Activated effector memory CD4-positive, alpha-beta T cell treated with anti-CD3 and anti-CD28 coated beads, Interleukin-2, amount 50 U/mL, for 16 hours (primary cell): ENCODE results near the gene DNAI1.

ENCODE experiments used
- DNase-seq: peaks from one replicate; pipeline ENCODE4 v3.0.0-alpha.2; 2020

Gene DNAI1

GRCh38 chr9:34546834-34547827 lies 88.5 kb downstream of the DNAI1 start:
- peak; percentile 77 for DNase-seq

- peak; percentile 71 for DNase-seq
Observed at GRCh38 chr9:34547960-34548611, 89.5 kb downstream of the DNAI1 start.

DNA sequence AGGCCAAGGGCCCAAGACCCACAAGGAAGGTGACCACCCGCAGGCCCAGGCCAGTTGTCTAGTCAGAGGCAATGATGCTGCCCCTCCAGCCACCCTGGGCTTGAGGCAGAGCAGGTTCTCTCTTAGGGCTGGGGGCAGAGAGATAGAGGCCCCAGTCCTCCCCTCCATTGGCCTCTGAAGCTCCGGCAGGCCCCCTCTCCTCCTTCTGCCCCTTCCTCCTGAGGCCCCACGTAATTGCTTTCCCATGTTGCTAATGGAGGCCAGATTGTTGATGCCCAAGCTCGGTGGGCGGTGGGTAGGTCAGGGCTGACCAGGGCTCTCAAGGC lies 90.8 kb downstream of the DNAI1 start:
- peak; percentile 59 for DNase-seq

GRCh38 chr9:34550016-34550680 lies 91.5 kb downstream of the DNAI1 start:
- DNase-seq, result peak; percentile 61

- DNase-seq, result peak; percentile 31
Observed at GRCh38 chr9:34550681-34551270, 92.2 kb downstream of the DNAI1 start.

DNA sequence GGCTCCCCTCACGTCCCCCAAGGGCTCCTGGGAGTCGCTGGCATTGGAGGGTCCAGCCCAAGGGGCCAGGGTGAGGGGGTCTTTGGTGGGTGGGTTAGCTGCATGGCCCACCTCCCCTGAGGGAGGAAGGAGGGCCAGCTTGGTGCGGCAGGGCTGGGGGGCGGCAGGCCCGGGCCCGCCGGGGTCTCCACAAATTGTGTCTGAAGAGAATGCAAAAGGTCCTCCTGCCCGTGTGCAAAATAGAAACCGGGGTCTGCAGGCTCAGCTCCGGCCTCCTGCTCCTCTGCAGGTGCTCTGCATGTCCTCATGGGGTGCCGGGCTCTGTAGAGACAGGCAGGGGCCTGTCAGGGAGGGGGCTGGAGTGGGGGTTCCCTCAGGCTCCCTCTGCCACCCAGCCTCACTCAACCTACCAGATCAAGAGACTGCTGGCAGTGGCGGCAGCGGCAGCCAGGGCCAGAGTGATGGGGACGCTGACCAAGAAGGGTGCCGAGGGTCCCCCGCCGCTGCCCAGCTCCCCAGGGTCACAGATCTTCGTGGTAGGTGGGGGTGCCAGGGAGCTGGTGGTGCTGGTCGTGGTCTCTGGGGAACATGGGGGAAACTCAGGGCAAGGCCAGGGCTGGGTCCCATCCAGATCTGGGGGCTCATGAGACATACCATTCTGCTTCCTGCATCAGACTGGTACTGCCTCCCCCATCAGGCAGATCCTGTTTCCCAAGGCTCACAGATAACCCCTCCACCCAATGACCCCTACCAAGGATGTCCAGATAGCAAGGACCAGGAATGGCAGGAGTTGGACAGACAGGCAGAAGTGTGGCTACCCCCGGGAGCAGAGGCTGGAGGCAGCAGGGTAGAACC lies 93.4 kb downstream of the DNAI1 start:
- peak; percentile 56 for DNase-seq

- peak; percentile 57 for DNase-seq
Observed at GRCh38 chr9:34552606-34552981, 94.0 kb downstream of the DNAI1 start.

GRCh38 chr9:34552986-34553385 lies 94.4 kb downstream of the DNAI1 start:
- DNase-seq, result no peak

- peak; percentile 42 for DNase-seq
Observed at GRCh38 chr9:34553511-34554021, 95.0 kb downstream of the DNAI1 start.

DNA sequence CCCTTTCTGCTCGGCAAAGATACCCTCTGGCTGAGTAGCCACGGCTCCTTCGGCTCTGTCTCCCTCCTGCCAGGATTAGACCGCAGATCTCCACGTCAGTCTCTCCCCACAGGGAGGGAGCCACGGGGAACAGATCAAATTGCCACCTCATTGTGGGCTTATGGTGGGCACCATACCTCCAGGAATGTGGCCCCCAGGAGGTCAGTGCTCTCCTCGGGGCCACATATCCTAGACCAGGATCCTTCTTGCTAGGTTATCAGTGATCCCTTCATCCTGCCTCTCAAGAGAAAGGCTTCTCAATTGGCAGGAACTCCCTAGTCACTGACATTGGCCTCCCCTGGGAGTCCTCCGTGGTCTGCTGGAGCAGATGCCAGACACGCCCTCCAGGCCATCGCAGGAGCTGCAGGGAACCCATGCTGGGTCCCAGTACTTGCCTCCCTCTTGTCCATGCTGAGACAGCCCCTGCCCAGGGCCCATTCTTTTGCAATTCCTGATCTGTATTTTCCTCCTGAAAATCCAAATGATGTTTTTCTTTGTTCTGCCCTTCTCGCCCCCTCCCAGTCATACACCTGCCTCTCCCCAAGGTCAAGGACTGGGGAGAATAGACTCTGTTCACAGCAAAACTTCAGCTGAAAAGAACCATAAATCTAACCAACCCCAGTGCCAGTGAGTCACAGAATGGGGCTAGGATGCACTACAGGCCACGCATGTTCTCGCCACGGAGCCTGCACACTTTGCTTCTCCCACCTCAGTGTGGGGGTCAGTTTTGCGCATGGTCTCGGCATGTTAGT lies 95.8 kb downstream of the DNAI1 start:
- peak; percentile 57 for DNase-seq

- DNase-seq, result no peak
Observed at GRCh38 chr9:34555002-34555348, 96.4 kb downstream of the DNAI1 start.

DNA sequence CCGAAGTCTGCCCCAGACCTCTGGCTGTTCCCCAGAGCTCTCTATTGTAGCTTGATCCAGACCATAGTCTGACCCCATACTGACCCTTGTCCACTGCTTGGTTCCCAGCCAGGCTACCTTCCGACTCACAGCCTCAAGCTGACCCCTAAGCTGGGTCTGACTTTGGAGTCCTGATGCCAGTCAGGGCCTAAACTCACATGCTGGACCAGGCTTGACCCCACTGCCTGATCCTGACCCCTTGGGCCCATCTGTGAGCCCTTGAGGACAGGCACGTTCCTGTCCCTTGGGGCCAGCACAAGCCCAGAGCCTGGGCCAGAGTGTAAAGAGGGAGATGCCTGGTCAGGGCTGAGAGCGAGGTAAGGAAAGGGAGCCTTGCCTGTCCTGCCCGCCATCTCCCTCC lies 96.9 kb downstream of the DNAI1 start:
- DNase-seq, result no peak

- DNase-seq, result no peak
Observed at GRCh38 chr9:34555936-34556525, 97.4 kb downstream of the DNAI1 start.

DNA sequence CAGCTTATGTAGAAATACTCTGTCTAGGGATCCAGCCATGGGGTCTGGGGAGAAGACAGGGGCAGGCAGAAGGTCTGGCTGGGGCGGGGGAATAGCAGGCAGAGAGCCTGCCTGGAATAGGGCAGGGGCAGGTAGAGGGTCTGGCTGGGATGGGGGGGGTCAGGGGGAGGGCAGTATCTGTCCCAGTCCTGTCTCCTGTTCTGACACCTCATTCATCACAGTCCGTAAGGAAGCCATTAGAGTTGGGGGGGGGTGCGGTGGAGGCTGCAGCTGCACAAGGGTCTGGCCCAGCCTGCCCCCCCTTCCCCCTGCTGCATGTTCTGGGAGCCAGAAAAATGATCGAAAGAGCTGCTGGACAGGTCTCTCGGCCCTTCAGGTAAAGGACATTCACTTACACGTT lies 98.3 kb downstream of the DNAI1 start:
- no peak for DNase-seq

GRCh38 chr9:34557426-34558321 lies 99.1 kb downstream of the DNAI1 start:
- no peak for DNase-seq

- DNase-seq, result no peak
Observed at GRCh38 chr9:34558364-34558763, 99.8 kb downstream of the DNAI1 start.

GRCh38 chr9:34558919-34559623 lies 100.5 kb downstream of the DNAI1 start:
- DNase-seq, result no peak

- no peak for DNase-seq
Observed at GRCh38 chr9:34559624-34560455, 101.2 kb downstream of the DNAI1 start.
